ENCODE measurements around the gene ARHGEF11. TPM values are rescaled to one million over a fixed set of nuclear protein-coding genes. Genes with fewer than 3 reads are reported as not detected.

The ARHGEF11 gene
- polyA plus RNA-seq, 1 experiment: 14.8 TPM

DNA sequence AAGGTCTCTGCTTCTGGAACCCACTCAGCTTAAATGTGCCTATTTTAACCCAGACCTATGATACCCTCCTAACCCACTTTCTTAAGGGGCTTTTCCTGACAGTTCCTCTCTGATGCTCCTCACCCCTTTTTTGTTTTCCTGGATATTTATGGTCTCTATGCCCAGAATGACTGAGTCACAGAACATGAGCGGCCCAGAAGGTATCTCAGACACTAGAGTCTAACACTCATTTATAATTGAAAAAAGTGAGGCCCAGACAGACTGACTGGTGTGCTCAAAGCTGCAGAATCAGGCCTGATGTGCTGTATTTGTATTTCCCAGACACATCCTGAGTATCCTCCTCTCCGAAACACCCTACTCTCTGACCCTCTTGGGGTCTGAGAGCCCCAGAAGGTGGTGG, 81.1 kb downstream of the ARHGEF11 start:
- no peak for DNase-seq (ENCODE audit: low read depth, low spot score)
- CTCF ChIA-PET: interaction anchor here (1.3 kb wide), 1 partner anchor 192 kb away, joined by 4 read pairs; no protein-coding TSS in a partner anchor
- TF ChIP-seq, protein P1, sequence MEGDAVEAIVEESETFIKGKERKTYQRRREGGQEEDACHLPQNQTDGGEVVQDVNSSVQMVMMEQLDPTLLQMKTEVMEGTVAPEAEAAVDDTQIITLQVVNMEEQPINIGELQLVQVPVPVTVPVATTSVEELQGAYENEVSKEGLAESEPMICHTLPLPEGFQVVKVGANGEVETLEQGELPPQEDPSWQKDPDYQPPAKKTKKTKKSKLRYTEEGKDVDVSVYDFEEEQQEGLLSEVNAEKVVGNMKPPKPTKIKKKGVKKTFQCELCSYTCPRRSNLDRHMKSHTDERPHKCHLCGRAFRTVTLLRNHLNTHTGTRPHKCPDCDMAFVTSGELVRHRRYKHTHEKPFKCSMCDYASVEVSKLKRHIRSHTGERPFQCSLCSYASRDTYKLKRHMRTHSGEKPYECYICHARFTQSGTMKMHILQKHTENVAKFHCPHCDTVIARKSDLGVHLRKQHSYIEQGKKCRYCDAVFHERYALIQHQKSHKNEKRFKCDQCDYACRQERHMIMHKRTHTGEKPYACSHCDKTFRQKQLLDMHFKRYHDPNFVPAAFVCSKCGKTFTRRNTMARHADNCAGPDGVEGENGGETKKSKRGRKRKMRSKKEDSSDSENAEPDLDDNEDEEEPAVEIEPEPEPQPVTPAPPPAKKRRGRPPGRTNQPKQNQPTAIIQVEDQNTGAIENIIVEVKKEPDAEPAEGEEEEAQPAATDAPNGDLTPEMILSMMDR (IDR thresholded peaks at IDR 0.05; ENCODE audit: low read depth, low read length): no peak
- Histone ChIP-seq H3K9me3 (ENCODE audit: control insufficient read depth, insufficient read depth, low read length) (no peaks in the 10 kb centered on the region), H3K27ac (ENCODE audit: low read depth, low read length) (no peak overlapping the region), H3K4me3 (ENCODE audit: low read depth, low read length) (no peak overlapping the region), H3K27me3 (ENCODE audit: control insufficient read depth, insufficient read depth, low read length) (no peaks in the 10 kb centered on the region)
- POLR2A ChIA-PET: interaction anchor here (0.6 kb wide), 1 partner anchor 13 kb away, joined by 3 read pairs; no protein-coding TSS in a partner anchor

DNA sequence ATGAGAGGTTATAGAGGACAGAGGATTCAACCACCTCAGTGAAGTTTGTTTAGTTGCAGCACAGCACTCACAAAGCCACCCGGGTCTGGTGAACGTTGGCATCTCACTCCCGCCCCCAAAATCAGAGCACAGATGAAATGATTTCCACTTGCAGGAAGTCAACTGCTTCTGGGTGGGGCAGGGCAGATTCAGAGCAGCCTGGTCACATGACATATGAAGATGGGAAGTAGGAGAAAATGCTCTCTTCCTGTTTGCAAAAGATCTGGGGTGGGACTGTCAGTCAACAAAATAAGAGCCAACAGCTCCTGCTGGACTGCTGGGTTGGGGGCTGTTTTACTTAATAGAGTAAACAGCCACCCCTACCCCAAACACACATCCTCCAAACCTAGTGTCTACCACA, 81.9 kb downstream of the ARHGEF11 start:
- DNase-seq (ENCODE audit: low read depth, low spot score): no peak
- Histone ChIP-seq H3K27me3 (ENCODE audit: control insufficient read depth, insufficient read depth, low read length) (no peaks in the 10 kb centered on the region), H3K9me3 (ENCODE audit: control insufficient read depth, insufficient read depth, low read length) (no peaks in the 10 kb centered on the region), H3K27ac (ENCODE audit: low read depth, low read length) (no peak overlapping the region), H3K4me3 (ENCODE audit: low read depth, low read length) (no peak overlapping the region)
- TF ChIP-seq, protein P1 (IDR thresholded peaks at IDR 0.05; ENCODE audit: low read depth, low read length): no peak
- CTCF ChIA-PET: no interaction called here
- POLR2A ChIA-PET: interaction anchor here (0.6 kb wide), 1 partner anchor 13 kb away, joined by 3 read pairs; no protein-coding TSS in a partner anchor

DNA sequence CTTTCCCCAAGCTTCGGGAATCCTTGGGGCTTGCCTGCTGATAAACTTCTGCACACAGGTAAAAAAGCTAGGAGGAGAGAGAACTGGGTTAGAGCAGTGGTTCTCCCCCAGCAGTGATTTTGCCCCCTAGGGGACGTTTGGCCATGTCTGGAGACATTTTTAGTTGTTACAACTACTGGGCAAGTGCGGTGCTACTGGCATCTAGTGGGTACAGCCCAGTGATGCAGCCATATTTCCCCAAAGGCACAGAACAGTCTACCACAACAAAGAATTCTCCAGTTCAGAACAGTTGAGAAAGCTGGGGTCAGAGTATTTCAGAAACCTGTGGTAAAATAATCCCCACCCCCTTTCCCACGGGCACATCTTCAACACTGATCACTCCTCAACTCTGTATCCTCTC, 83.8 kb downstream of the ARHGEF11 start:
- DNase-seq (ENCODE audit: low read depth, low spot score): no peak
- Histone ChIP-seq H3K27ac (ENCODE audit: low read depth, low read length) (no peak overlapping the region), H3K27me3 (ENCODE audit: control insufficient read depth, insufficient read depth, low read length) (no peaks in the 10 kb centered on the region), H3K9me3 (ENCODE audit: control insufficient read depth, insufficient read depth, low read length) (no peaks in the 10 kb centered on the region), H3K4me3 (ENCODE audit: low read depth, low read length) (no peak overlapping the region)
- TF ChIP-seq, protein P1 (IDR thresholded peaks at IDR 0.05; ENCODE audit: low read depth, low read length): peak; percentile 20; the same call in 1 of the 2 replicates
- CTCF ChIA-PET: no interaction called here
- POLR2A ChIA-PET: no interaction called here

DNA sequence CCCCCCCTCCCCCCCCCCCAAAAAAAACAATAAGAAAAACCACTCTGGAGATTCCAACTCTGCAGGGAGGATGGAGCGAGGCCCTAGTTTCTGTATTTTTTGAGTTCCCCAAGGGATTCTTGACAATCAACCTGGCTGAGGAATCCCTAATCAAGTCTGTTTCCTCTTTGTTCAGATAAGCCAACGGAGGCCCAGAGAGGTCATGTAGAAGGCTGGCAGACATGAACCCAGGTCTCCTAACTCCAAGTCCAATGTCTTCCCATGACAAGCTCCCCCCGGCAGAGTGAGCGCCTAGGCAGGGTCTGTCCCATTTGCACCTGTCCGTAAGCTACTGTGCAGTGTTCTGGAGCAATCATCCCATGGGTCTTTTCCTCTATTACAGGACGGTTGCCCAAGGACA, 85.6 kb downstream of the ARHGEF11 start:
- H3K27ac ChIP-seq (ENCODE audit: low read depth, low read length): no peak overlapping the region
- H3K4me3 ChIP-seq (ENCODE audit: low read depth, low read length): no peak overlapping the region
- TF ChIP-seq, protein P1 (IDR thresholded peaks at IDR 0.05; ENCODE audit: low read depth, low read length): no peak
- no peaks in the 10 kb centered on the region for H3K27me3 ChIP-seq (ENCODE audit: control insufficient read depth, insufficient read depth, low read length)
- ChIA-PET POLR2A (interaction anchor here (0.5 kb wide), 1 partner anchor 138 kb away, joined by 9 read pairs; no protein-coding TSS in a partner anchor), CTCF (interaction anchor here (1.0 to 1.8 kb wide), 3 partner anchors 32 to 197 kb away, joined by 4 to 7 read pairs (median 5); no protein-coding TSS in a partner anchor)
- DNase-seq (ENCODE audit: low read depth, low spot score): no peak
- H3K9me3 ChIP-seq (ENCODE audit: control insufficient read depth, insufficient read depth, low read length): no peaks in the 10 kb centered on the region

DNA sequence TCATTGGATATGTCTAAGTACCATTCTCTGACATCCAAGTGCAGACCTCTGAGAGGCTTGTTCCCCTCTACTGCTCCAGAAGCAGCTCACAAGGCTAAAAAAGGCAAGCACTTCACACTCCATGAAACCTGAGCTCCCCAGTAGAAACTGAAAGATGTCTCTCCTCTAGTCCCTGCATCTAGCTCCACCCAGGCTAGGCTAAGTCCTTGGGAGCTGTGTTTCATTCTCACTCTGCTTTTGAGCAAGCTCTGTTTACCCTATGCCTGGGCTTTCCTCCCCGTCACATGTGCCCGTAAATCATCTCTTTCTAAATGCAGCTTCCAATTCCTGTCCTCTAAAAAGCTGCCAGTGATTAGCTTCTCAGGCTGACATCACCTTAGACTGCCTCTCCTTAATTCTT, 86.1 kb downstream of the ARHGEF11 start:
- peak overlapping the region; percentile 31 for H3K27ac ChIP-seq (ENCODE audit: low read depth, low read length)
- TF ChIP-seq, protein P1 (IDR thresholded peaks at IDR 0.05; ENCODE audit: low read depth, low read length): no peak
- H3K27me3 ChIP-seq (ENCODE audit: control insufficient read depth, insufficient read depth, low read length): no peaks in the 10 kb centered on the region
- ChIA-PET CTCF (interaction anchor here (1.0 to 1.8 kb wide), 4 partner anchors 32 to 197 kb away, joined by 3 to 7 read pairs (median 4); no protein-coding TSS in a partner anchor), POLR2A (interaction anchor here (0.5 kb wide), 1 partner anchor 138 kb away, joined by 9 read pairs; no protein-coding TSS in a partner anchor)
- no peaks in the 10 kb centered on the region for H3K9me3 ChIP-seq (ENCODE audit: control insufficient read depth, insufficient read depth, low read length)
- peak; percentile 44 for DNase-seq (ENCODE audit: low read depth, low spot score)
- H3K4me3 ChIP-seq (ENCODE audit: low read depth, low read length): no peak overlapping the region
